ENCODE measurements around the gene KCNK13.
A peak's percentile ranks its signal among the peaks of the same experiment; 100 is the strongest.

KCNK13 gene

DNA sequence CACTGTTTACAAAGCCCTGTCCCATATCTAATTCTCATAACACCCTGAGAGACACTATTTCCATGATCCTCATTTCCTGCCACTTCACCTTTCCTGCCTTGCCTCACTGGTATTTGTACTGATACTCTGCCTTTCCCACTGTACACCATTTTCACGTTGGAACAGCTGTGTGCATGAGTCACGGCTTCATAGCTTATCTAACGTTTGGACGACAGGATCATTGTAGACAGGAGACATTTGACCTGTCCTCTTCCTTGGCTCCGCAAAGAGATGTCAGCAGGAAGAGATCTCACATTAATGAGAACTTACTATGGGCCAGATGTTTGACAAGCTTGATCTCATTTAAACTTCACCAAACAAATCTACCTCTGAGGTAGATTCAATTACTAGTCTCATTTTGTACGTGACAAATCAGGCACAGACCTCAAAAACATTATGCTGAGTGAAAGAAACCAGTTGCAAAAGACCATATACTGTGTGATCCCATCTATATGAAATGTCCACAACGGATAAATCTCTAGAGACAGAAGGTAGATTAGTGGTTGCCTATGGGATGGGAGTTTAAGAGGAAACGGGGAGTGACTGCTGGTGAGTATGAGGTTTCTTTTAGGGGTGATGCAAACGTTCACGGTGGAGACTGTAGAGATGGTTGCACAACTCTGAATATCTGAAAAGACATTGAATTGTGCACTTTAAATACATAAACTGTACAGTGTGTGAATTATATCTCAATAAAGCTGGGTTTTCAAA is 71.2 kb downstream of the KCNK13 start:
- no peak for DNase-seq (ENCODE audit: low spot score)

DNA sequence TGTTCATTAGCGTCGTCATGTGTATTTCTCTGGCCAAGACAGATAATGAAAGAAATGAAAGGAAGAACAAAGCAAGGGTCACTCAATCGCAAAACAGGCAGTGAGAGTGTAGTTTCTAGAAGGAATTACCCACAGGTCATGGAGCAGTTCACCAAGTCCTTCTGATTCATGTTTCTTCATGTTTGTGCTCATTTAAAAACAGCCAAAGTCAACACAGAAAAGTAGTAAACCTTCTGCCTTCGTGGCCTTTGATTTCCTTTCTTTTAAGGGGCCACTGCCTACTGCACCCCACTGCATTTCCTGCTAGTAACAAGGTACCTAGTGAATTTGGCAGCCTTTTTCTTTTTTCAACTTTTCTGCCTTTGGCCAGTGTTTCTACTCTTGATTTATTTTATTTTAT is 75.1 kb downstream of the KCNK13 start:
- no peak for DNase-seq (ENCODE audit: low spot score)

GRCh38 chr14:90137807-90138206 is 76.0 kb downstream of the KCNK13 start:
- no peak for DNase-seq (ENCODE audit: low spot score)

- no peak for DNase-seq (ENCODE audit: low spot score)
Observed at GRCh38 chr14:90139199-90139598, 77.4 kb downstream of the KCNK13 start.

GRCh38 chr14:90140298-90140955 is 78.6 kb downstream of the KCNK13 start:
- DNase-seq (ENCODE audit: low spot score): no peak

DNA sequence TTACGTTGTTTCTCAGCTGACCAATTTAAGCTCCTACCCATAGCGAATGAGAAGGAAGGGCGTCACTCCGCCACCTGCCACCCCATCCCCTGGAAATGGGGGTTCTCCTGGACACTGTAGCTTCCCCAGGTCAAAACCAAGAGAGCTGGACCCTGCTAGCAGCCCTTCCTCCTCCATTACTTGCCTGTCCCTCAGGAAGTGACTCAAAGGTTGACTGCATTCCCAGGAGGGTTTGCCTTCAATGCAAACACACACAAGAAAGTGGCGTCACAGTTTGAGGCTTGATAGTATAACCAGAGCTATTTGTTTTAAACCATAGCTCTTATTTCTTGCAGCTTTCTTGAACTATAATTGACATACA is 79.1 kb downstream of the KCNK13 start:
- DNase-seq (ENCODE audit: low spot score): no peak

DNA sequence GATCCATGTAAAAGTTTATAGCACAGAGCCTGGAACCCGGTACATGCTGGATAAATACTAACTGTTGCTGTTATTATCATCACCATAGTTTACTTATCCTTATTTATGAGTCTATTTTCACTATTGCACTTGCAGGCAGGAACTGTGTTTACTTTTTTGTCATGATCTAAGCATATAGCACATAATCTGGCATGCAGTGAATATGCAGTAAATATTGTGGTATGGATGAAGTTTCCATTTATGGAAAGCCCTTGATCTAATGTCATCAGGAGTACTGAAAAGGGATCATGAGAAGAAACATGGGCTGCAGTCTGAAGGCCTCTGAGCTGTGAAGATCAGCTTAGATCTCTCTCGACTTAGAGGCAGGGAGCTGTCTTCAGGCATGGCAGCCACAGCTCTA is 91.6 kb downstream of the KCNK13 start:
- DNase-seq (ENCODE audit: low spot score): no peak

DNA sequence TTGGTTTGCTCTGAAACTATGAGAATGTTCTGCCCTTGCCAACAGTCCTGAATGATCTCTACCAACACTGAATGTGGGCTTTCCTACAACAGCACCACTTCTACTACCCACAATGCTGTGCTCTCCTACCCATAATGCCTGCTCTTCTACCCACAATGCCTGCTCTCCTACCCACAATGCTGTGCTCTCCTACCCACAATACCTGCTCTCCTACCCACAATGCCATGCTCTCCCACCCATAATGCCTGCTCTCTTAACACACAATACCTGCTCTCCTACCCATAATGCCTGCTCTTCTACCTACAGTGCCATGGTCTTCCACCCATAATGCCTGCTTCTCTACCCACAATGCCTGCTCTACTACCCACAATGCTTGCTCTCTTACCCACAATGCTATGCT is 92.3 kb downstream of the KCNK13 start:
- DNase-seq (ENCODE audit: low spot score): no peak

- DNase-seq (ENCODE audit: low spot score): no peak
Observed at GRCh38 chr14:90159146-90159545, 97.4 kb downstream of the KCNK13 start.

DNA sequence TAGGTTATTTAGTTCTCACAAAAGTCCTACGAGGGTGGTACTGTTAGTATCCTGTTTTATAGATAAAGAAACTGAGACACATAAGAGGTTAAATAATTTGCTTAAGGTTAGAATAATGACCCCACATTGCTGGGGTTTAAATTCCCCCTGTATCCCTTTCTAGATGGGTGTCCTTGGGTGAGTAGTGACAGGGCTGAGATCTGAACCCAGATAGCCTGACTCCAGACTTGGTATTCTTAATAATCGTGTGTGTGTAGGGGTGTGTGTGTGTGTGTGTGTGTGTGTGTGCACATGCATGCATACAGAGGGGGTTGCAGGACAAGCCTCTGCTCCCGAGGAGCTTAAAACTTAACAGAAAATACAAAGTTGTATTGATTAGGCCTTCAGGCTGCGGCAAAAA is 97.9 kb downstream of the KCNK13 start:
- no peak for DNase-seq (ENCODE audit: low spot score)

DNA sequence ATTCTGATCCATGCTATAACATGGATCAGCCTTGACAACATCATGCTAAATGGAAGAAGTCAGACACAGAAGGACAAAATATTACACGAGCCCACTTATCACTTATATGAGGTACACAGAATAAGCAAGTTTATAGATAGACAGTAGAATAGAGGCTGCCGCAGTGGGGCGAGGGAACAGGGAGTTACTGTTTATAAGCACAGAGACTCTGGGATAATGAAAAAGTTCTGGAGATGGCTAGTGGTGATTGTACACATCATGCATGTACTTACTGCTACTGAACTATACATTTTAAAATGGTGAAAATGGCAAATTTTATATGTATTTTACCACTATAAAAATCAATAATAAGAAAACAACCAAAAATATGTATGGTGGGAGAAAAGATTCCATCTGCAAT is 99.3 kb downstream of the KCNK13 start:
- no peak for DNase-seq (ENCODE audit: low spot score)

GRCh38 chr14:90168425-90169105 is 106.8 kb downstream of the KCNK13 start:
- DNase-seq (ENCODE audit: low spot score): peak; percentile 26

GRCh38 chr14:90175631-90176030 is 113.8 kb downstream of the KCNK13 start:
- no peak for DNase-seq (ENCODE audit: low spot score)

DNA sequence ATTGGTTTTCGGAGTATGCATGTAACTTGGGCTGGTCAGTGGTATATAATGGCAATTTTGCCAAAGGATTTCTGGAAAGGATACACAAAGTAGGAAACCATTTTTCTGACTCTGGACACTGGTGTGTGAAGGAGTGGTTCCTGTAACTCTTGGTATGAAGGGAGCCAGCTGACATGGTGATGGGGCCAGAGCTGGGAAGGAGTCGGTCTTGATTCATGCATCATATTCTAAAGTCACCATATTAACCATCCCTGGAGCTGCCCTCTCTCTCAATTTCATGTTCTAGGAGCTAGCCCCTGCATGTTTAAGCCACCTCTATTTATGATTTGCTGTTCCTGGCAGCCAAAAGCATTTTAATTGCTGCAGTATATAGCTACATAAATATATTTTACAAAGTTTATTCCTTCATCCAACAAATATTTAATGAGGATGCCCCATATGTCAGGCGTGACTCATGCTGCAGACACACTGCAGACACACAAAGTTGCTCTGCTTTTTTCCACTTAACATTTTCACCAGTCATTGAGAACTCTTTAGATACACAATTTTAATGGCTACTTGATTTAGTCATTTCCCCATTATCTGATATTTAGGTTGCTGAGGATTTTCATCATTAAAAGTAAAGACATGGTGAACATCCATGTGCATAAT is 115.9 kb downstream of the KCNK13 start:
- no peak for DNase-seq (ENCODE audit: low spot score)

GRCh38 chr14:90179357-90179756 is 117.6 kb downstream of the KCNK13 start:
- no peak for DNase-seq (ENCODE audit: low spot score)

GRCh38 chr14:90179809-90180779 is 118.3 kb downstream of the KCNK13 start:
- DNase-seq (ENCODE audit: low spot score): no peak

- no peak for DNase-seq (ENCODE audit: low spot score)
Observed at GRCh38 chr14:90184094-90184493, 122.3 kb downstream of the KCNK13 start.

DNA sequence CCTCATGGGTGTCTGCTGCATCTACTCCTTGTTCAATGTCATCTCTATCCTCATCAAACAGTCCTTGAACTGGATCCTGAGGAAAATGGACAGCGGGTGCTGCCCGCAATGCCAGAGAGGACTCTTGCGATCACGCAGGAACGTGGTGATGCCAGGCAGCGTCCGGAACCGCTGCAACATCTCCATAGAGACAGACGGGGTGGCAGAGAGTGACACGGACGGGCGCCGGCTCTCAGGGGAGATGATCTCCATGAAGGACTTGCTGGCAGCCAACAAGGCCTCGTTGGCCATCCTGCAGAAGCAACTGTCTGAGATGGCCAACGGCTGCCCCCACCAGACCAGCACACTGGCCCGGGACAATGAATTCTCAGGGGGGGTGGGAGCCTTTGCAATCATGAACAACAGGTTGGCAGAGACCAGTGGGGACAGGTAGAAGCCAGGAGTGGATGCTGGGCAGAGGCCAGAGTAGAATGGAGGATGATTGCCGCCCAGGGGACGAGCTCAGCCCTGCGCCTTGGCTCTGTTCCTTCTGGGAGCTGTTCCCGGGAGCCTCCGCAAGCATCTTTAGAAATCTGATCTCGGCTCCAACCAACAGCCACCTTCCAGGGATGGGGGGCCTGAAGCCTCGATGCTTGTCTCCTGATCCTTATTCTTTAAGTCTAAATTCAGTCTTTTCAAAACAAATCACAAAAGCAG is 122.9 kb downstream of the KCNK13 start:
- DNase-seq (ENCODE audit: low spot score): no peak

GRCh38 chr14:90188588-90188987 is 126.8 kb downstream of the KCNK13 start:
- no peak for DNase-seq (ENCODE audit: low spot score)

DNA sequence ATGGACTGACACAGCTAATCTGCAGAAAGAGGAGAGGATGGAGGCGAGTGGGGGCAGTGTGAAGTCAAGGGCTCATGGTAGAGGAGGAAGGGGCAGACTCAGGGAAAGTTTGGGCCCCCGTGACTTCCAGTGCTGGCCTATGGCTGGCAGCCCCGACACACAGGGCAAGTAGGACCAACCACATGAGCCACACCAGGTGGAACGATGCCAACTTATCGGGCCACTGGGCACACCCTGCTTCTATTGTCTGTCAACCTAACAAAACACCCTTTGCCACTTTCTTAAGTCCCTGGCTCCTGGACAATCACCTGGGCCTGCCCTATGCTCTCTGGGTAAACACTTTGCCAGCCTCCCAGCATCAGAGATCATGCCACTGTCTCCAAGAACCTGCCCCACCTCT is 129.4 kb downstream of the KCNK13 start:
- DNase-seq (ENCODE audit: low spot score): no peak

DNA sequence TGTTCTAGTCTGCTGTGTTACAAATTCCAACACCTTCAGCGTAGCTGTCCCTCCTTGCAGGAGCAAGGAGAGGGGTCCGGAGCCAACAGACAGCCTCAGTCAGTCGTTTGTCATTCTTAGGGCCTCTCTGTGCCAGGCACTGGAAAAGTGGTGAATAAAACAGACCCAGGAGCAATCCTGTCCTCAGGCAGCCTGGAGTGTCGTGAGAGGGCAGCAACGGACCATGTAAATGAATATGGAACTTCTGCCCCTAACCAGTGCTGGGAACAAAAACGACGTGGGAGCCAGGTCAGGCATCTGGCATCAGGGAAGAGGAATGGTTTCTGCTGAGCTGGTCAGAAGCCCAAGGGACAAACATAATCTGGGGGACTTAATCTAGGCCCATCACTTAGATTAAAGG is 129.8 kb downstream of the KCNK13 start:
- DNase-seq (ENCODE audit: low spot score): no peak
